ENCODE results near the gene CCDC148.
"Not testable (repeated sequence)": the region's sequence is repeated elsewhere in the genome, so short reads cannot be mapped to it uniquely, and the experiment has no call there.

CCDC148 gene

GRCh38 chr2:158413581-158413980 is 43.0 kb downstream of the CCDC148 start:
- no peak for DNase-seq

GRCh38 chr2:158412206-158412605 is 44.3 kb downstream of the CCDC148 start:
- DNase-seq, result no peak

GRCh38 chr2:158411748-158412147 is 44.8 kb downstream of the CCDC148 start:
- DNase-seq, result no peak

- no peak for DNase-seq
Measured at GRCh38 chr2:158410132-158410531, 46.4 kb downstream of the CCDC148 start.

GRCh38 chr2:158407031-158407430 is 49.5 kb downstream of the CCDC148 start:
- DNase-seq, result peak; percentile 79

GRCh38 chr2:158405341-158405740 is 51.2 kb downstream of the CCDC148 start:
- DNase-seq, result no peak

- no peak for DNase-seq
Measured at GRCh38 chr2:158403237-158403636, 53.3 kb downstream of the CCDC148 start.

- no peak for DNase-seq
Measured at GRCh38 chr2:158402665-158403064, 53.9 kb downstream of the CCDC148 start.

GRCh38 chr2:158395166-158395565 is 61.4 kb downstream of the CCDC148 start:
- DNase-seq, result no peak

GRCh38 chr2:158394453-158394852 is 62.1 kb downstream of the CCDC148 start:
- DNase-seq, result no peak

- DNase-seq, result no peak
Measured at GRCh38 chr2:158393886-158394285, 62.7 kb downstream of the CCDC148 start.

- DNase-seq, result no peak
Measured at GRCh38 chr2:158392687-158393086, 63.9 kb downstream of the CCDC148 start.

GRCh38 chr2:158391876-158392275 is 64.7 kb downstream of the CCDC148 start:
- DNase-seq, result no peak

- DNase-seq, result no peak
Measured at GRCh38 chr2:158391361-158391760, 65.2 kb downstream of the CCDC148 start.

- DNase-seq, result no peak
Measured at GRCh38 chr2:158388159-158388558, 68.4 kb downstream of the CCDC148 start.

GRCh38 chr2:158385646-158386045 is 70.9 kb downstream of the CCDC148 start:
- DNase-seq, result no peak

- no peak for DNase-seq
Measured at GRCh38 chr2:158381978-158382377, 74.6 kb downstream of the CCDC148 start.

GRCh38 chr2:158381205-158381604 is 75.3 kb downstream of the CCDC148 start:
- no peak for DNase-seq

GRCh38 chr2:158380746-158381145 is 75.8 kb downstream of the CCDC148 start:
- no peak for DNase-seq

- DNase-seq, result no peak
Measured at GRCh38 chr2:158378926-158379325, 77.6 kb downstream of the CCDC148 start.

GRCh38 chr2:158366342-158366741 is 90.2 kb downstream of the CCDC148 start:
- no peak for DNase-seq

GRCh38 chr2:158359846-158360245 is 96.7 kb downstream of the CCDC148 start:
- no peak for DNase-seq

GRCh38 chr2:158357699-158358098 is 98.9 kb downstream of the CCDC148 start:
- no peak for DNase-seq

GRCh38 chr2:158357122-158357521 is 99.4 kb downstream of the CCDC148 start:
- no peak for DNase-seq

GRCh38 chr2:158351466-158351816 is 105.1 kb downstream of the CCDC148 start:
- DNase-seq, result not testable (repeated sequence)
